CD4-positive, alpha-beta T cell treated with Interleukin-10 for 1 hour (primary cell): ENCODE results near the gene SEZ6L.

Experiments
- DNase-seq: peaks from one replicate; pipeline ENCODE4 v3.0.0-alpha.2; 2020

Gene SEZ6L

DNA sequence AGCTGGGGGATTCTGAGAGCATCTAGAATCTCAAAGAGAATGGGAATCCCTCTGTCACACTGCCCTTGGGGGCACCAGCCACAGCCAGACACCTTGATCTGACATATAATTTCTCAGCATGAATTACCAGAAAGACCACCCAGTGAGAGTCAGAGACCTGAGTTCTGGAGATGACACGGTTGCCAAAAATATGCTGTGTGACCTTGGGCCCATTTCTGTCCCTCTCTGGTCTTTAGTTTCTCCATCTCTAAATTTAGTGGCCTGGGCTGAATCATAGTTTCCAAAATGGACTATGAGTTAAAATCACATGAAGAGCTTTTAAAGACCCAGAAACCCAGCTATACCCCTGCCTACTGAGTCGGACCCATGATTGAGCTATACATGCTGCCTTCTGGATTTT lies 15.9 kb downstream of the SEZ6L start:
- no peak for DNase-seq

DNA sequence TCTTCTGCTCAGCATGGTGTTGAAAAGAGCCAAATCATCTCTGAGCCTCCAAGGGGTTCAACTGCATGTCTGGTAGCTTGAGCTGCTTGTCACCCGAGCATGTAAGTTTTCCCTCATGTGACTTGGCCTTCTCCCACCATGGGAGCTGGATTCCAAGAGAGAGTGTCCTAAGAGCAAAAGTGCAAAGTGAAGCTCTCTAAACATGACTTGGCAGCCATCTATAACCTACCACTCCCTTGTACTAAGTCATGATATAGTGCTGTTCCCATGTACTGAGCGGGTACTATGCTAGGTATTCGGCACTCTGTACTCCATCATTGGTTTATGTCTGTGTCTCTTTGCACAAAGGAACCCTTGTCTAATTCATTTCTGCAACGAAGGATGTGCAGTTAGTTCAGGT lies 19.1 kb downstream of the SEZ6L start:
- no peak for DNase-seq

DNA sequence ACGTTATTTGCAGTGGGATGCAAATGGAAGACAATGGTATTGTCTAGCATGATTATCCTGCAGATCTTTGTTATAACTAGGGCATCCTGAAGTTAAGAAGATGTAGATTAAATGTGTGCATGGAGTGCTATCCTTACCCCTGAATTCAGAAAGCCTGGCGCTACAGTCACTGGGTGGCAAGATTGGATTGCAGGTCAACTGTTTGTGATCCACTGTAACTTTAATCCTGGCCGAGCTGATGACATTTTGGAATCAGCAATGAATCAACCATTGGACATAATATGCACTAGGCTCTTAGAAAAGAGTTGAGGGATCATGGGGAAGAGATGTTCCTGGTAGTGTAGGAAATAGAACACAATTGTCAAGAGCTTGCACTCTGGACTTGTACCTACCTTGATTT lies 25.1 kb downstream of the SEZ6L start:
- no peak for DNase-seq

DNA sequence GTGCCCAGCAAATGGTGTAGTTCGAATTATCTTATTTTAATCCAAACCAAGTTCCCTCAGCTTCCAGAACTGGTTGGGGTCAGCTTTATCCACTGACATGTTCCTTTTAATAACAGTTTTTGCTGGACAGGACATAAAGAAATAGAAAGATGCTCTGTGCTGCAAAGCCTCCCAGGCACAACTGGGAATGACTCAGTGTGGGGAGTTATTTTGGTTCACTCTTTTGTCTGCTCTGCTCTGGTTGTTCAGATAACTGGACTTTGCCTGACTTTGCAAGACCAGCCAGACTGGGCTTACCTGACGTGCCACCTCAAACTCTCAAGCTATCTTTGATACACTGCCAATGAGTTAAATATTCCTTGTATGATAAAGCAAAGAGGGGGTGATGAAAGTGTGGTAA lies 25.6 kb downstream of the SEZ6L start:
- no peak for DNase-seq

DNA sequence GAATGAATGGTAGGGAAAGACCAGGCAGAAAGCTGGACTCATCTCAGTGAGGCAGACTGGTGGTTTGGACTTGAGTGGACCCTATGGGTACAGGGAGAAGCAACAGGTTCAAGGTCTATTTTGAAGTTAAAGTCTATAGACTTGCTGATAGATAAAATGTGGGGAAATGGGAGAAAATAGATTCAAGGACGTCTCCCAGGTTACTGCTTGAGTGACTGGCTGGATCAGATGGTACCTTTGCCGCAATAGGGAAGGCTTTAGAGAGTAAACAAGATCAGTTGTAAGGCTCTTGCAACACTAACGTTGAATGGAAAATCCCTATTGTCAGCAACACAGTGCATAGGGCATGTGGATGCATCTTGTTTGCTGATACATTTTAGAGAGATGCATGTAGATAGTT lies 27.4 kb downstream of the SEZ6L start:
- no peak for DNase-seq

DNA sequence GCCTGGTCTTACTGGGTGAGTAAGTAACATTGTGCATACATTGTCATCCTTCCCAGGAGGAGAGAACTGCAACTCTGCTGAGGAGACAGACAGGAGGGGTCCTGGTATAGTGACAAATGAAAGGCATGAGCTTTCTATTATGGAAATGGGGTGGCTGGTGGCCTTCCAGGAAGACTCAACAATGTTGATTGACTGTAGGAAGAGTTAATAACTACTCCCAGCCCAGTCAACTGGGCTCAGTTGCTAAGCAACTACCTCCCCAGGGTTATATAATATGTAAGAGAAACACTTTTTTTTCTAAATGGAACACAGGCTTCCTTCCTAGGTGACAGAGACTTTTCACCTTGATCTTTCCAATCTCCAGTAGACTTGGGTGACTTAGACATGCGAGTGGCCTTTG lies 28.2 kb downstream of the SEZ6L start:
- no peak for DNase-seq

DNA sequence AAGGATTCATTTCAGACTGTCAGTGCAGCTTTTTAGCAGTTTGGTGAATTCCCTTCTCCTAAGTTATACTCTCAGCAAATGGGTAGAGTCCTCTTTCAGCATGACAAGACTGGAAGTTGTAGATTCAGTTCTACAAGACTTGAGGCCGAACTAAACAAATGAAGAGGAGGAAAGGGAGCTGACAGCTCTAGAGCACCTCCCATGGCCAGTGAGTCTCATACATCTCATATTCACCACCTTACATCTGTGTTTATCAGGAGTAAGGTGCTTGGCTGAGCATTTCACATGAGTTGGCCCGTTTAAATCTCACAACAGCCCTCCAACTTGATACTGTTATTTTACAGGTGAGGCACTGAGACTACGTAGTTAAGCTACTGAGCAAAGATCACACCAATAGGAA lies 30.4 kb downstream of the SEZ6L start:
- DNase-seq, result no peak

DNA sequence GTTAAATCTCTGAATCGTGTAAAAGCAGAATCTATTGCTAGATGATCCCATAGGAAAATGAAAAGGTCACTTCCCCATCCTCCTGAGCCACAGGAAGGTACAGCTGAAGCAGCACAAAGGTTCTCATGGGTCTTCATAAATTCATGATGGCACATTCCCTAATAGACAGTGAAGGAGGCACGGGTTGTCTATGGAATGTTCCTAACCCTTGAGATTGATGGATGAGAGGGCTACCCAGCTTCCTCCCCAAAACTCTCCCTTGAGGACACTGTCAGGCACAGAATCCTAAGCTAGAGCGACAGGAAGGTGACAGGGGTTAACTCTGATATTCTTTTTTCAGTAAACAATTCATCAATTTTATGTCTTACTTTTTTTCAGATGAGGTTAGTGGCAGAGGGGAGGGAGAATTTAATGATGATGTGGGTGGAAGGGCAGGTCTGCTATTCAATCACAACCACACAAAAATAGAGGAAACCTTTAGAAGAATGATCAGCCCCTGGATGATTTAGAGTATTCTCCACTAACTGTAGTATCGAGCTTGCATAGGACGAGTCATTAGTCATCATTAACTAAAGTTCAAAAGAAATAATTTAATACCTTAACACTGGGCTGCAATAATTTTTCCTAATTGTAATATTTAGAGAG lies 33.1 kb downstream of the SEZ6L start:
- DNase-seq, result no peak

DNA sequence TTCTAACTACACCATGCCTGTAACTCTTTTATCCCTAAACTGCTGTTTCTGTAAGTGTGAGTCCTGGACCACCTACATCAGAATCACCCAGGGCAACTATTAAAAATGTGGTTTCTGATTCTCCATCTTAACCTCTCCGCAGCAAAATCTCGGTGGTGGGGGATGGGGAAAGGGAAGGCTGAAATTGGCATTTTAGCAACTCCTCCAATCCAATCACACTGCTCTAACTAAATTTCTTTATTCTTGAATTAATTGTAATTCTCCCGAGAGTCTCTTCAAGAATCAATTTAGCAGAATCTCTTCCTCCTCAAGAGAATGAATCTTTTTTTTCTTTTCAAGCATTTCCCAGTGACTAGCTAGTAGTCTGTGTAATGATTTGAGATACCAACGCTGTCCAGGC lies 36.2 kb downstream of the SEZ6L start:
- DNase-seq, result no peak

DNA sequence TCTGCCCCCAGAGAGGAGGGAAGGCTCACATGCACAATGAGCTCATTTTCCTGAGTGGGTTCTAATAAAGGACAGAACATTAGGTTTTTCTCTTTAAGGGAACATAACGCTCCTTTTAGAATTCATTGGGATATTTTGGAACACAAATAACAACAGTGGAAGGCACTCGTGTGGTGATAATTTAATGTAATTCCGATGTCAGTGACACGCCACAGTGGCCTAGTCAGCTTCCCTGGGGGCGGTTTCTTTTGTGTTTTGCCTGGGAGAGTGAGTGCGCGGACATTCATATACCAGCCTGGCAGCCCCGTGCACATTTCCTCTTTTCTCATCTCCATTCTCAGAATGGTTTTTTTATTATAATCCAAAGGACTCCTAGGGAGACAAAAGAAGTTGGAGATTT lies 41.1 kb downstream of the SEZ6L start:
- DNase-seq, result no peak

DNA sequence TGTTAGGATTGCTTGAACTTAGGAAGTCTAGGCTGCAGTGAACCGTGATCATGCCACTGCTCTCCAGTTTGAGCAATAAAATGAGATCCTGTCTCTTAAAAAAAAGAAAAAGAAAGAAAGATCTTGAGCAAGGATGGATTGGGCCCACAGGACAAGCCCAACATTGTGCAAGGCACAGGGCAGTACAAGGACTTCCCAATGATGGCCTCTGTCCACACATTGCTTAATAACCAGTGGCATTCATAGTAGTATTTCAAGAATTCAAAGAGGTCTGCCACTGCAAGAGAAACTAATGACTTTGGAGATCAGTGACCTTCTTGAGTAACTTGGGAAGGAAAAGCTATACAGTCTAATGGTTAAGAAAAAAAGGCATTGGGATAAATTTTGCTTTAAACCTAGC lies 44.6 kb downstream of the SEZ6L start:
- DNase-seq, result no peak

DNA sequence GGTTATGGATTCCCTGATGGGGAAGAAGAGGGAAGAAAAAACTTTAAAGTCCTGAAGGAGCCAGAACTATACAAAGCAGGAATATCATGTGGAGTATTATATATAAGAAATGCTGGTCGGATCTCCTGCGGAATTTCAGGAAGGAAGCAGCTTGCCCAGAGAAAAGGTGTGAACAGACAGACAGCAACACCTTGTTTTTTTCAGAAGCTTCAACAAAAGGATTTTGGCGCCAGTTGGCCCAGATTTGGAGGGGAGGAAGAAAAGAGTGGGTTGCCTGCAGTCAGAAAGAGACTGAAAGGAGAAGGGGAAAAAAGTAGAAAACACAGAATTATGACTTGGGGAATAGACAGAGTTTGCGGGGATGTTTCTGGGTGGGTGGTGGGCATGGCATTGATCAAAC lies 45.2 kb downstream of the SEZ6L start:
- no peak for DNase-seq

DNA sequence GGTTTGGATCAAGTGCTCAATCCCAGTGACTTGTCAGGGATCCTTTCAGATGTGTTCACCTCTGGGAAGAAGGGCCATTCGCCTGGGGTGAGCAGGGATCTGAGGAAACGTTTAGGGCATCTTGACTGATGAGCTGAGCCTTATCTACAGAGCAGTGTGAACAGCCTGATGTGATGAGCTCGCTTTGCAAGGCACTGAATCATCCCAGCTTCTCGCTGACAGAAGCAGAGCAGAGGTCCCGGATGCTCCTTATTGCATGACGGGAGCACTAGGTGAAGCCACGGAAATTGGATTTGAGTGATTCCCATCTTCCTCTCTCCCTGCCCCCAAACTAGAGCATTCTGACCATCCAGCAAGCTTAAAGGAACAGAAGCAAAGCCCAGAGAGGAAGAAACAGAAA lies 46.5 kb downstream of the SEZ6L start:
- no peak for DNase-seq

DNA sequence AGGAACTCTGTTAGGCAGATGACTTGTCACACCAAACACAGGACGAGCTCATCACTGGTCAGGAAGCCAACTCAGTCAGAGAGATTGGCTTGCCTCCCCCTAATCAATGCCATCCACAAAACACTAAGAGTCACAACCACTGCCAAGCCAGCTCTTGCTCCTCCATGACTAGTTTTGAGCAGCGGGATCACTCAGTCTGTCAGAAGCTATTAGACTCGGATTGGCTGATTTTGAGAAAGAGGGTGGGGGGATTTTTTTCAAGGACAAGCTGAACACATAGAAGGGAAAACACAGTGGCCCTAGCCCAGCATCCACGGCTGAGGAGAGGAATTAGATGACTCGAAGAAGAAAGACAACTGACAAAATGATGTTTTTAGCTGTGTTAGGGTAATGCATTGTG lies 55.9 kb downstream of the SEZ6L start:
- DNase-seq, result no peak

DNA sequence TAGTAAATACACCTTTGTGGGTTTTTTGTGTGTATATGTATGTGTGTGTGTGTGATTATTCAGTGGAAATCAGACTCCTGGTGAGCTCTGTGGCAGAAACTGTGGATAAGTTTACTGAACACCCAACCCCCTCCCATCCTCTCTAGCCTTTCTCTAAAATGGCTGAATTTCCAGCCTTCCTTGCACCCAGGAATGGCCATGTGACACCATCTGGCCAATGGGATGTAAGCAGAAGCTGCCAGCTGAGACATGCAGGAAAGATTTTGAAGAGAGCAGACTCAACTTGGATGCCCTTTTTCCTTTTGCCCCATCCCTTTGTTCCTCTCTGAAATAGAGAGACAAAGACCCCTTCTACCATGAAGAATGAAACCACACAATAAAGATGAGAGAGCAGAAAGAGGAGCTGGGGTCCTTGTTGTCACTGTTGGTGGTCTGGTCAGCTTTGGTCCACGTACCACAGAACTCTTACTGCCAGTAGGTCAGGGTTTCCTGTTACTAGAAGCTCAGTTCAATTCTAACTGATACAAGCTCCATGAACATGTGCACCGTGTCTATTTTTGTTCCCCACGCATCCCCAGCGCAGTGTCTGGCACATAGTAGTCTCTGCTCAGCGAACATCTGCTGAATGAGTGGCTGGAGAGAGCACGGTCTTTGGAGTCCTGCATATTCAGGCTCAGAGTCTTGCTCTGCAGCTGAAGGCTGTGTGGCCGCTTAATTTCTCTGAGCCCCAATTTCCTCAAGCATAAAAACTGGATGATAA lies 57.5 kb downstream of the SEZ6L start:
- DNase-seq, result no peak

DNA sequence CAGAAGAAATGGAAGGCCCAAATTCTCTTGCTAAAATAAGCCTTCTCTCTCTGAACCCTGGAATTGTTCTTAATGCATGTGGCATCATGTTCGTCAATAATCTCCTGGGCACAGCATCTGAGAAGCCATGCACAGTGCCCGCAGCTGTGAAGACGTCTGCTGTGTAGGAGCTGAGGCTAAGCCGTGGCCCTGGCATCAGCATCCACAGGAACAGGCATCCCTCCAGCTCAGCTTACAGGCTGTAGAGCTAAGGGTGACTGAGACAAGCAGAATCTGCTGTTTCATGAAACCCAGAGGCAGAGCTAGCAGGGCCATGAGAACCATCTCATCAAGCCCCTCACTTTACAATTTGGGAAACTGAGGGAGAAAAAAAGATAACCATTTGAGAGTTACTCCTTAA lies 60.6 kb downstream of the SEZ6L start:
- DNase-seq, result no peak

DNA sequence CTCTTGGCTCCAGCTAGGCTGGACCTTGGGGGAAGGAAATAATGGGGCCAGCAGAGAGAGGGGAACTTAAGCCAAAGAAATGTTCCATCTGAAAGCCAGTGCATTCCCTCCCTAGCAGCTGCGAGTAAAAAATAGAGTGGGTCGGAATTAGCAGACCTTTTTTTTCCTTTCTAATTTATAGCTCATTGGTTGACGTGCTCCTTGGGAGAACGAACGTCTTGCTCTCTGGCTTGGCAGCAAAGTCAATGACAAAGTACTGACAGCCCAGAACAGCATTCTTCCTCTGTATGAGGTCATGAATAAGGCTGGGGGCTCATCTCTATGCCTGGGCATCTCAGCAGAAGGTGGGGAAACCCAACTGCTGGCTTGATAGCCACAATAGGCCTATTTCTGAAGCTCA lies 65.0 kb downstream of the SEZ6L start:
- no peak for DNase-seq

DNA sequence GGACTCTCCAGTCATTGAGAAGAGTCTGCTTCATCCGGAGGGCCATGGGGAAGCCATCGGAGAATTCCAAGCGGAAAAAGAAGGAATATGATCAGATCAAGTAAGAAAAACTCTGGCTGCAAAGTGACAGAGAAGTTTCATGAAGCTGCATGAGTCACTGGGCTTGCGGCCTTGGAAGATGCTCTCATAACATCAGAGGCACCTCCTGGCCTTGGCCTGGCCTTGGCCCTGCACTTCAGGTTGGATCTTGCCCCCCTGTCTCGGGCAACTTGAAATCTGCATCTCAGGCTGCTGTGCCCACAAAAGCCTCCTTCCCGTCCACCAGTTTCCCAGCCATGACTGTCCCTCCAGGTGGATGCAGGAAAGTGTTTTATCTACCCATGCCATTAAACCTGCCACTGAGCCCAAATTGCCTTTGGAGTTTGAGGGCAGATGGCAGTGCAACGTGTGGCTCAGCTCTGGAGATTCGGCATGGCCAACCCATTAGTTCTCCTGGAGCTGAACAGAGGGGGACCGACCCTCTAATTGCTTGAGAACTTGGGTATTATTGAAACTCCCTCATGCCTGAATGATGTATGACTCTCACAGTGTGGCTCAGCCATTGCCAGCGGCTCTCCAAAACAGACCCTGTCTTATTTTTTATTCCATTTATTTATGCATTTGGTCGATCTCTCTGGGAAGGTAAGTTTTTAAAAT lies 66.7 kb downstream of the SEZ6L start:
- DNase-seq, result no peak

DNA sequence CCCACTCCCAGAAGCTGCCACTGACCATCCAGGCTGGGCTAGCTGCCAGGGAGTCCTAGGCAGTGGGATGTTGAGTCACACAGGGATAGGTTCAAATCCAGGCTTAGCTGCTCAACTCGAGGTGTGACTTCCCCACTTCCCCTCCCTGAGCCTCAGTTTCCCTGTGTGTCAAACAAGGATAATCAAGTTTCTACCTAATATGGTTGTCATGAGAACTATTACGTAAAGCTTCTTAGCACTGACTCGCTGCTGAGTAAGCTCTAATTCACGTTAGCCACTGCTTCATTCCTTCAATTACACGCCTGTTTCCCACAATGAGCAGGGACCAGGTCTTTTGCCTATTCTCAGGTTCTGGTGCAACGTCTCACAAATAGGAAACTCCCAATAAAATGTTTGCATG lies 67.7 kb downstream of the SEZ6L start:
- no peak for DNase-seq

DNA sequence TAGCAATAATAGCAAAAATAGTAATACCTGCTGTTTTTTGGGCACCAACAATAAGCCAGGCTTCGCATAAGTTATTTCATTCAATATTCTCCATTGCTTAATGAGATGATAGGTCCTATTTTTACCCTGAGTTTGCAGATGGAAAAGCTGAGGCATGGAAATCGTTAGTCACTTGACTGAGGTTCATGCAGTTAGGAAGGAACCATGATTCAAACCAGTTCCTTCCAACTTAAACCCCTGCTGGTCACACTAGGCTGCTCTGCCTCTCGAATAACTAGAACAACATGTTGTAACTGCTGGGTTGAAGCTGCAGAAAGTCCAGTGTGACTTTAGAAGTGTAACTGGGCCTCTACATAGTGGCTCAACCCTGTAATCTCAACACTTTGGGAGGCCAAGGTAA lies 69.3 kb downstream of the SEZ6L start:
- no peak for DNase-seq

DNA sequence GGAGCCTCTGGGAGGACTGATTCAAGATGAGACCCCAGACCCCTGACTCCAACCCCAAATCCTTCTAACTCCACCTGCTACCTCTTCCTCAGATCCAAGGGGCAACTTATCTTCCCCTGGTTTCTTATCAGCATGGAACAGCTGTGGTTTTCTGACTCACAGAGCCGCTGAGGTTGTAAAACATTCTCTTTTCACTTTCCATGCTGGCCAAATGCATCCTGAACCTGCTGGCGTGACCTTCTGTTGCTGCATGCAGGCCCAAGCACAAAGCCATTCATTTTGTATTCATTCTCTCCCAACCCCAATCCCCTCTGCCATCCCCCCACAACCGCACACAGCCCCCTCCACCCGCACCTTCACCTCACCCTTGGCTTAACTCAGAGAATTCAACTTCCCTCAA lies 70.3 kb downstream of the SEZ6L start:
- no peak for DNase-seq

DNA sequence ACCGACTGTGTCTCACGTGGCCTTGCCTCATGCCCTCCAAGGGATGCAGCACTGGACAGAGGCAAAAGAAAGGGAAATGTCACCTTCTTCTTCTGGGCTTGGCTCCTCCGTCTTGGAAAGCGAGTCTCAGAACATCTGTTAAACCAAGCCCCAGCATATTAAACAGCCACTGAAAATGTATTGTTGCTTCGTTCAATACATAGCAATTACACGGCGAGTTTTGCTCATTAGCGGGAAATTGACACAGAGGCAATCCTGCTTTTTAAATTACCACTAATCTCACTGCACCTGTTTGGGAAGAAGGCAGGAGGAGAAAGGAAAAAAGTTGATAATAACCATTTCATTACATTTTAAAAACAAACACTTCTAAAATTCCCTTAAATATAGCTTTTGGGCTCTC lies 72.1 kb downstream of the SEZ6L start:
- DNase-seq, result no peak

DNA sequence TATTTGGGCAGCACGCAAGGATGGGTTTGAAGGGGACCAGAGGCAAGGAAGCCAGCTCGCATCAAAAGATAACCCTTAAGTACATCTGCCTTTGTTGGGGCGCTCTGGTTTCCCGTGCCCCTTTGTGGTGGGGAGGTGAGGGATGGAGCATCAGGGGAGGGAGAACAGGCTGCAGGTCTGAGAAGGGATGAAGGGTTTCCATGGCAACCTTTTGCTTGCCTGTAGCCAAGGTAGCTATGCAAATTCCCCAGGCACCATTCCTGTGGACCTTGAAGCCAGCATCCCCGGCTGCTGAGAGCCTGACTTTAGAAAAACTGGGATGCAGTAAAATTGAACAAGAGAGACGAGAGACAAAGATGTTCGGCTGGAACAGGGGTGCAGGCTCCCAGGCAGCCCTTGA lies 75.7 kb downstream of the SEZ6L start:
- no peak for DNase-seq

DNA sequence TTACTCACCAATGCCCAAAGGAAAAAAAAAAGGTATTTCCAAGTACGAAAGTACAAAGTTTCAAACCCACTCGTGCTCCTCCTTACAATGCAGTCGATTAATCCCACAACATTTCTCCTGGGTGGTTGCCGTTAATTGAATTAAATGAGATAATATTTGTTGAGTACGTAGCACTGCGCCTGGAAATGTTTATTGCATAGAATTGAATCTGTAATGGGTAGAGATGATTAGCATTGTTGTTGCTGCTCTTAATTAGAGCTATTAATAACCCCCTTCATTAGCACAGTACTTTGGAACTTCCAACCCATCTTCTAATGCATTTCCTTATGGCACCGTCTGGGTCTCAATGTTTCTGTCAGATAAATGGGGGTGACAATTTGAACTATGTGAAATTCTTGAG lies 77.3 kb downstream of the SEZ6L start:
- no peak for DNase-seq

DNA sequence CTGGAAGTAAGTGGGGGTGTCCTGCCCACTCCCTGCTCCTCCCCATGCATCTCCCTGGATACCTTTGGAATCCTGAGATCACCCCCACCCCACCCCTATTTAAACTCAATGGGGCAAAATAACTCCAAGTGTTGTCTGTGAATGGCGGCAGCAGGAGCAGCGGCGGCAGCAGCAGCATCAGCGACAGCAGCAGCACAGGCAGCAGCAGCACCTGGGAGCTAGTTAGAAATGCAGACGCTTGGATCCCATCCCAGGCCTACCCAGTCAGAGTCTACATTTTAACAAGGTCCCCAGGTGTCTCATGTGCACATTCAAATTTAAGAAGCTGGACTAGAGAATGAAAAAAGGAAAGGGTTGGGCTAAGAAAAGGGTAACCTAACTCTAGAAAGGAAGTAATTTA lies 82.6 kb downstream of the SEZ6L start:
- no peak for DNase-seq
